HCT116 (cell line): ENCODE results near the gene LIMS2. TPM values are rescaled to one million over a fixed set of nuclear protein-coding genes. Genes with fewer than 3 reads are reported as not detected.

ENCODE experiments used
- ATAC-seq: fragments of 200-7000 bp; cut with Tn5 transposase; 2 replicates; pipeline ENCODE4 v1.9.1; 2020; ENCODE audit warnings: mild to moderate bottlenecking, moderate library complexity
- BruUV-seq: library from RNA; stranded (reverse); fragments of 400-500 nt; replicated peaks from 2 replicates; lab custom pipeline; 2021; lab: Mats Ljungman, UMichigan
- CTCF ChIA-PET: fragments of 300-600 bp; sonication (Branson Sonifier 250); formaldehyde crosslinking; loops from one replicate; lab custom pipeline; 2021; ENCODE audit warnings: antibody characterized with exemption; lab: Charles Lee
- POLR2A ChIA-PET: fragments of 300-600, 350-600 bp; sonication (Branson Sonifier 250); formaldehyde crosslinking; loops from one replicate; lab custom pipeline; 2021; ENCODE audit warnings: antibody characterized with exemption; lab: Charles Lee
- RAD21 ChIA-PET, 2 experiments: fragments of 300-600 bp; sonication (Branson Sonifier 250); formaldehyde crosslinking; loops; one replicate each; lab custom pipeline; 2023; ENCODE audit warnings: low total read pairs in 2 of 2; ENCODE audit not compliant: uncharacterized antibody in 2 of 2, unreplicated experiment in 2 of 2, low non-redundant PET in 1 of 2; lab: Charles Lee
- DNase-seq: peaks from one replicate; pipeline ENCODE4 v3.0.0-alpha.2; 2010; ENCODE audit warnings: low read depth, low spot score
- H2AFZ ChIP-seq: fragments of 200-600 bp; shearing (Covaris generic), sonication (generic); 2 replicates; pipeline ENCODE4 v1.6.1; 2017; ENCODE audit warnings: low read depth, mixed run types, mixed read lengths, antibody characterized with exemption, low read length; ENCODE audit not compliant: poor library complexity, severe bottlenecking
- H3K27ac ChIP-seq: 2 replicates; pipeline ENCODE4 v1.5.1; 2012; ENCODE audit warnings: low read depth, low read length
- H3K27me3 ChIP-seq: fragments of 200-600 bp; sonication (generic); 2 replicates; pipeline ENCODE4 v1.6.1; 2016; ENCODE audit warnings: mixed run types, low read length, mixed read lengths; ENCODE audit not compliant: insufficient read depth
- H3K36me3 ChIP-seq, 2 experiments: fragments of 200-500 bp in 1 of 2; fragments of 200-600 bp in 1 of 2; sonication (Bioruptor generic) in 1 of 2; sonication (generic) in 1 of 2; 2 replicates each; pipeline versions ENCODE4 v1.5.1 to v1.6.1; 2014 to 2016; ENCODE audit warnings: low read length in 2 of 2, inconsistent platforms in 1 of 2, mixed read lengths in 1 of 2, mixed run types in 1 of 2; ENCODE audit not compliant: insufficient read depth in 2 of 2, control insufficient read depth in 1 of 2
- H3K4me1 ChIP-seq, 2 experiments: fragments of 200-600 bp in 1 of 2; sonication (generic) in 1 of 2; 2 replicates each; pipeline versions ENCODE4 v1.5.1 to v1.6.1; 2012 to 2017; ENCODE audit warnings: low read length in 2 of 2, inconsistent platforms in 1 of 2, mild to moderate bottlenecking in 1 of 2, mixed read lengths in 1 of 2, mixed run types in 1 of 2, moderate library complexity in 1 of 2; ENCODE audit not compliant: insufficient read depth in 2 of 2, control insufficient read depth in 1 of 2
- H3K4me2 ChIP-seq: fragments of 200-600 bp; sonication (generic); 2 replicates; pipeline ENCODE4 v1.6.1; 2017; ENCODE audit warnings: mixed run types, low read length, mixed read lengths
- H3K4me3 ChIP-seq, 2 experiments: fragments of 200-600 bp in 1 of 2; sonication (generic) in 1 of 2; replicated peaks in 1 of 2; 2 replicates each; pipeline ENCODE4 v1.5.1; 2011 to 2016; ENCODE audit warnings: low read length in 2 of 2, control low read depth in 1 of 2, low read depth in 1 of 2, mild to moderate bottlenecking in 1 of 2, mixed read lengths in 1 of 2, mixed run types in 1 of 2
- H3K79me2 ChIP-seq: fragments of 200-600 bp; sonication (generic); 2 replicates; pipeline ENCODE4 v1.6.1; 2017; ENCODE audit warnings: mild to moderate bottlenecking, mixed run types, low read length, moderate library complexity, mixed read lengths; ENCODE audit not compliant: insufficient read depth
- H3K9ac ChIP-seq: fragments of 200-600 bp; sonication (generic); 2 replicates; pipeline ENCODE4 v1.6.1; 2016; ENCODE audit warnings: low read length, mixed read lengths
- H3K9me2 ChIP-seq: fragments of 200-600 bp; sonication (generic), shearing (Covaris generic); 2 replicates; pipeline ENCODE4 v1.6.1; 2017; ENCODE audit warnings: mixed run types, mild to moderate bottlenecking, moderate library complexity; ENCODE audit not compliant: insufficient read depth
- H3K9me3 ChIP-seq, 2 experiments: fragments of 200-500 bp in 1 of 2; fragments of 200-600 bp in 1 of 2; sonication (Bioruptor generic) in 1 of 2; sonication (generic) in 1 of 2; 2 replicates each; pipeline ENCODE4 v1.6.1; 2014 to 2017; ENCODE audit warnings: low read length in 2 of 2, mixed read lengths in 2 of 2, inconsistent platforms in 1 of 2, low read depth in 1 of 2, mild to moderate bottlenecking in 1 of 2, mixed run types in 1 of 2, moderate library complexity in 1 of 2; ENCODE audit not compliant: control insufficient read depth in 1 of 2, insufficient read depth in 1 of 2
- H4K20me1 ChIP-seq: fragments of 200-600 bp; sonication (generic), shearing (Covaris generic); 2 replicates; pipeline ENCODE4 v1.6.1; 2017; ENCODE audit warnings: mixed run types, mild to moderate bottlenecking, moderate library complexity; ENCODE audit not compliant: insufficient read depth
- CEBPB ChIP-seq: IDR thresholded peaks from 2 replicates; pipeline ENCODE4 v1.6.1; 2012; ENCODE audit warnings: low read depth
- CTCF ChIP-seq, 3 experiments: fragments of 200-600 bp in 1 of 3; sonication (generic) in 1 of 3; IDR thresholded peaks in 2 of 3; conservative IDR thresholded peaks in 1 of 3; 2 replicates each; pipeline ENCODE4 v1.5.1; 2012 to 2017; ENCODE audit warnings: low read depth in 2 of 3, low read length in 2 of 3, antibody characterized with exemption in 1 of 3, borderline replicate concordance in 1 of 3, control low read depth in 1 of 3, mild to moderate bottlenecking in 1 of 3, mixed read lengths in 1 of 3, mixed run types in 1 of 3, moderate library complexity in 1 of 3; ENCODE audit not compliant: insufficient read depth in 1 of 3
- EZH2 ChIP-seq: fragments of 200-600 bp; sonication (generic); IDR thresholded peaks from 2 replicates; pipeline ENCODE4 v1.6.1; 2017; ENCODE audit warnings: antibody characterized with exemption, mixed run types
- FOSL1 ChIP-seq: IDR thresholded peaks from 2 replicates; pipeline ENCODE4 v1.6.1; 2012; ENCODE audit warnings: low read depth
- JUND ChIP-seq: IDR thresholded peaks from 2 replicates; pipeline ENCODE4 v1.6.1; 2012
- MAX ChIP-seq: IDR thresholded peaks from 2 replicates; pipeline ENCODE4 v1.6.1; 2012
- POLR2A ChIP-seq: IDR thresholded peaks from 2 replicates; pipeline ENCODE4 v1.7.0; 2011; ENCODE audit warnings: borderline replicate concordance; ENCODE audit not compliant: insufficient read depth, insufficient read length; ENCODE audit errors: extremely low read depth
- POLR2AphosphoS5 ChIP-seq: IDR thresholded peaks from 2 replicates; pipeline ENCODE4 v1.6.1; 2011; ENCODE audit warnings: mild to moderate bottlenecking, low read depth, low read length, moderate library complexity
- RAD21 ChIP-seq: IDR thresholded peaks from 2 replicates; pipeline ENCODE4 v1.6.1; 2012; ENCODE audit warnings: low read depth, mild to moderate bottlenecking
- REST ChIP-seq: IDR thresholded peaks from 2 replicates; pipeline ENCODE4 v1.6.1; 2012; ENCODE audit warnings: low read depth
- SIN3A ChIP-seq: IDR thresholded peaks from 2 replicates; pipeline ENCODE4 v1.6.1; 2012; ENCODE audit warnings: low read depth
- SP1 ChIP-seq: IDR thresholded peaks from 2 replicates; pipeline ENCODE4 v1.6.1; 2012; ENCODE audit warnings: low read depth
- SRF ChIP-seq: IDR thresholded peaks from 2 replicates; pipeline ENCODE4 v1.6.1; 2012; ENCODE audit warnings: low read depth
- TCF7L2 ChIP-seq: IDR thresholded peaks from 2 replicates; pipeline ENCODE4 v1.7.0; 2011; ENCODE audit warnings: borderline replicate concordance, inconsistent platforms; ENCODE audit not compliant: insufficient read depth, insufficient read length; ENCODE audit errors: extremely low read depth
- YY1 ChIP-seq: IDR thresholded peaks from 2 replicates; pipeline ENCODE4 v1.6.1; 2011; ENCODE audit warnings: low read length, low read depth, moderate library complexity, mild to moderate bottlenecking; ENCODE audit not compliant: insufficient replicate concordance; ENCODE audit errors: extremely low read depth
- ZBTB33 ChIP-seq: IDR thresholded peaks from 2 replicates; pipeline ENCODE4 v1.6.1; 2011; ENCODE audit warnings: mild to moderate bottlenecking, low read length, moderate library complexity; ENCODE audit not compliant: insufficient replicate concordance; ENCODE audit errors: extremely low read depth
- ZFX ChIP-seq: fragments of 450-650 bp; IDR thresholded peaks from 2 replicates; pipeline ENCODE4 v1.6.1; 2017
- ZNF274 ChIP-seq: fragments of 200-500 bp; sonication (Bioruptor generic); IDR thresholded peaks from 2 replicates; pipeline ENCODE4 v1.6.1; 2014; ENCODE audit warnings: mild to moderate bottlenecking, low read depth, low read length, inconsistent platforms
- intact Hi-C: fragments of 100-400 bp; cut with micrococcal nuclease; formaldehyde crosslinking; loops from 2 replicates; pipeline ENCODE4 v1.10.0; 2022
- total RNA-seq: library from RNA; stranded (reverse); gene quantifications from one replicate; pipeline ENCODE4 v1.2.1, GENCODE V29; 2021; ENCODE audit not compliant: unreplicated experiment
- TF ChIP-seq, protein P1 (sequence below): IDR thresholded peaks from 2 replicates; pipeline ENCODE4 v1.6.1; 2012

LIMS2 gene
- total RNA-seq, 1 experiment from 2014 or later = 3.7 TPM

DNA sequence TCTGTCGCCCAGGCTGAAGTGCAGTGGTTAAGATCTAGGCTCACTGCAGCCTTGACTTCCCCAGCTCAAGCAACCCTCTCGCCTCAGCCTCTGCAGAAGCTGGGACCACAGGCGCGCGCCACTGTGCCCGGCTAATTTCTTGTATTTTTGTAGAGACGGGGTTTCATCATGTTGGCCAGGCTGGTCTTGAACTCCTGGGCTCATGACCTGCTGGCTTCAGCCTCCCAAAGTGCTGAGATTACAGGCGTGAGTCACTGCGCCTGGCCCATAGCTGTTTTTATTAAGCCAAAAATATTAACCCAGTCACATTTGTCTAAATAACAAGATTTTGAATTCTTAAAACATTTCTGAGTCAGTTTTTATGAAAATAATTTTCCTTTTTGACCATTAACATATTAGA, 19.7 kb upstream of the LIMS2 start:
- intact Hi-C loops = no loop called here
- no peaks in the 10 kb centered on the region for H3K9me2 ChIP-seq
- H2AFZ ChIP-seq = no peak overlapping the region
- BruUV-seq = no TSS peak
- H3K79me2 ChIP-seq = no peaks in the 10 kb centered on the region
- H3K36me3 ChIP-seq = no peaks in the 10 kb centered on the region
- POLR2A ChIA-PET = no interaction called here
- no peak overlapping the region for H3K4me3 ChIP-seq
- CTCF ChIA-PET = interaction anchor here (2.2 kb wide), 1 partner anchor 103 kb away, joined by 10 read pairs; no protein-coding TSS in a partner anchor
- RAD21 ChIA-PET = no interaction called here
- H4K20me1 ChIP-seq = no peaks in the 10 kb centered on the region
- DNase-seq = no peak
- no peak overlapping the region for H3K9ac ChIP-seq
- ATAC-seq = no peak
- H3K4me1 ChIP-seq = peaks cover under 1 to 38% of the 10 kb centered on the region in 2 experiments
- no peak for TF ChIP-seq REST
- no peak for TF ChIP-seq TCF7L2
- no peak for TF ChIP-seq CTCF (IDR thresholded peaks at IDR 0.05 in 2 of 3, conservative IDR thresholded peaks at IDR 0.05 in 1 of 3; ENCODE audit: borderline replicate concordance in 1 of 3, insufficient read depth in 1 of 3, low read depth in 2 of 3, low read length in 2 of 3)
- TF ChIP-seq SRF = no peak
- TF ChIP-seq RAD21 = no peak
- TF ChIP-seq POLR2A = no peak
- TF ChIP-seq ZFX = no peak
- TF ChIP-seq YY1 = no peak
- TF ChIP-seq CEBPB = no peak
- TF ChIP-seq EZH2 = no peak
- no peak for TF ChIP-seq POLR2AphosphoS5
- TF ChIP-seq JUND = no peak
- TF ChIP-seq, protein P1, sequence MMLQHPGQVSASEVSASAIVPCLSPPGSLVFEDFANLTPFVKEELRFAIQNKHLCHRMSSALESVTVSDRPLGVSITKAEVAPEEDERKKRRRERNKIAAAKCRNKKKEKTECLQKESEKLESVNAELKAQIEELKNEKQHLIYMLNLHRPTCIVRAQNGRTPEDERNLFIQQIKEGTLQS = no peak
- TF ChIP-seq SP1 = no peak
- no peak for TF ChIP-seq ZNF274
- no peak for TF ChIP-seq FOSL1
- no peak for TF ChIP-seq ZBTB33
- no peak for TF ChIP-seq SIN3A
- TF ChIP-seq MAX = no peak
- peaks cover 0 to 3% of the 10 kb centered on the region in 2 experiments; a peak in 2 of 4 replicates for H3K9me3 ChIP-seq
- H3K27me3 ChIP-seq = no peaks in the 10 kb centered on the region
- no peak overlapping the region for H3K4me2 ChIP-seq
- H3K27ac ChIP-seq = no peak overlapping the region
